Activated CD4-positive, CD25-positive, alpha-beta regulatory T cell treated with anti-CD3 and anti-CD28 coated beads, Interleukin-2, amount 50 U/mL, for 72 hours (primary cell): ENCODE results near the gene TAF12.
"Not testable (repeated sequence)": the region's sequence is repeated elsewhere in the genome, so short reads cannot be mapped to it uniquely, and the experiment has no call there.

ENCODE experiments used
- DNase-seq: peaks from one replicate; pipeline ENCODE4 v3.0.0; 2021

The TAF12 gene

DNA sequence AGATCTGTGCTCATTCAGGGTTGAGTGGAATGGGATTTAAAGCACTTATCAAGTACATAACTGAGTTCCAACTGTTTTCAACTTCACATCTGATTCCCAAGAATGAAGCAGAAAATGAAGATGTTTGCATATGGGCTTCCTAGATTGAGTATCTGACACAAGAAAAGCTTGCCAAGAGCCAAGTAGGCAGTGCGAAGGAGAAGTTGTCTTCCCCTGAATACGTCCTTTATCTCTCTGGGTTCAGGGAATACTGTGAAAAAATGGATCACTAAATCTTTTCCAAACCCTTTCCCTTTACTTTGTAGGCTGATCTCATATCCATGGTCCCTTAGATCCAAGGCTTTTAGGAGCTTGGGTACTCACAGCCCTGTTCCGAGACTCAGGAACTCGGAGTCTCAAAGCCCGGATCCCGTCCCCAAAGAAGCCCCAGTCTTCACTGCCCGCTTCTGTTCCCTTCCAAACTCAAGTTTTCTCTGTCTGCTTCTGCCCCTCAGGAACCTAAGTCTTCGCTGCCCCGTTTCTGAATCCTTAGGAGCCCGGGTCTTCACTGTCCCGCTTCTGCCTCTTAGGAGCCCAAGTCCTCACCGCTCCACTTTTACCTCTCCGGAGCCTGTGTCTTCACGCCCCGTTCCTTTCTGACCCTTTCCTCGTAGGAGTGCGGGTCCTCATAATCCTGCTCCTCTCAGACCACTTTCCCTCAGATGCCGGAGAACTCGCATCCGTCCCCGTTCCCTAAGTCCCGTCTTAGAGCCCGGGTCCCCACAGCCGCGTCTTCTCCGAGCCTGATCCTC, 616 bp downstream of the TAF12 start:
- DNase-seq, result no peak

DNA sequence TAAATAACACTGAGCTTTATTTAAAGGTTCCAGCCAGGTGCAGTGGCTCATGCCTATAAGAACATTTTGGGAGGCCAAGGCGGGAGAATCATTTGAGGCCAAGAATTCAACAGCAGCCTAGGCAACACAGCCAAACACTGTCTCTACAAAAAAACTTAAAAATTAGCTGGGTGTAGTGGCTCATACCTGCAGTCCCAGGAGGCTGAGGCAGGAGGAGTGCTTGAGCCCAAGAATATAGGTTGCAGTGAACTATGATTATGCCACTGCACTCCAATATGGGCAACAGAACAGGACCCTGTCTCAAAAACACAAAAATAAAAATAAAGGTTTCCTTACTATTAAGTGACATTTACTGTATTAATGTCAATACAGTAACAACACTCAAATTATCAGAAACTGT, 2.1 kb downstream of the TAF12 start:
- no peak for DNase-seq

DNA sequence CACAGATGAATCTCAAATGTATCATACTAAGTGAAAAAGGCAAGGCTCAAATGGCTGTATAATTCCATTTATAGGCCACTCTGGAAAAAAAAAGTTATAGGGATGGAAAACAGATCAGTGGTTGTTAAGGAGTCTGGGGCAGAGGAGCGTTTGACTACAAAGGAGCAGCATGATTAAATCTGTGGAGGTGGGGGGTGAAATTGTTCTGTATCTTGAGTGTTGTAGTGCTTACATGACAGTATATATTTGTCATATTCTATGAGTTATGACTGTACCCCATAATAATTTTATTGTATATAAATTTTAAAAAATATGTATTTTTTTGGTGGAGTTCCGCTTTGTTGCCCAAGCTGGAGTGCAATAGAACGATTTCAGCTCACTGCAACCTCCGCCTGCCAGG, 10.3 kb downstream of the TAF12 start:
- no peak for DNase-seq

DNA sequence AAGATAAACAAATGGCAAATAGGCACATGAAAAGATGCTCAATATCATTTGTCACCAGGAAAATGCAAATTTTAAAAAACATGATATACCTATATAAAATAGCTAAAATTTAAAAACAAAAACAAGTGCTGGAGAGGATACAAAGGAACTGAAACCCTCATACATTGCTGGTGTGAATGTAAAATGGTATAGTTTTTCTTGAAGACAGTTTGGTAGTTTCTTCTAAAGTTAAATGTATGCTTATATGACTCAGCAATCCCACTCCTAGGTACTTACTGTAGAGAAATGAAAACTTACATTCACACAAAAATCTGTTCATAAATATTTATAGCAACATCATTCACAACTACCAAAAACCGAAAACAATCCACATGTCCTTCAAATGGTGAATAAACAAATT, 11.2 kb downstream of the TAF12 start:
- no peak for DNase-seq

DNA sequence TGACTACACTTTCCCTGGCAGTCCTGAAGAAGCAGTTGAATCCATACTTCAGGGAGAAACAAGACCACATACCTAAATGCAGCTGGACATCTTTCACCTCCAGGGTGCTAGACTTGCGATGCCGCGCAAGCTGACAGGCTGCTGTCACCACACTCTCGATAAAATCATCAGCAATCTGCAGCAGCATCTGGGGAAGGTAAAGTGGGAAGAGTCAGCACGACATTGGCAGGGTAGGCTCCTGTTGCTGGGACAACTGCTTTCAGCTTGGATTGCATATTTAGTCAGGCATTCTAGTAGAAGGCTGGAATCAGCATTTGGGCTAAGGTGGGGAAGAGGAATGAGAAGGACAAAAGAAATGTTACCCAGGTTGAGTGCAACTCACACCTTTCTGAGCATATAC, 29.7 kb downstream of the TAF12 start:
- no peak for DNase-seq

DNA sequence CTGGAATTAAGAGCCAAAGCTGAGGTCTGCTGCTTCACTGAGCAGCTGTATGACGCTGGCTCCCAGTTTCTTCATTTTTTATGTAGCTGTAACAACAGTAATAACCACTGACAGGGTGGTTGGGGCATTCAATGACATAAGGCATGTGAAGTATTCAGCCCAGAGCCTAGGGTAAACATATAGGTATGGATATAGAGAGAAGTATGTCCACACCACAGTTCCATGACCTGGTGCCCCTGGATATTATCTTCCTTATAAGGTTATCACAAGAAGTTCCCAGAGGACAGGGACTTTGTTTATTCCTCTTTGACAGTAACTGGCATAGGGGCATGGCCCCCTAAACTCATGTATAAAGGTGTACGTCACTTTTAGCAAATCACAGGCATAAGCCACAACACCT, 36.1 kb downstream of the TAF12 start:
- DNase-seq, result no peak

DNA sequence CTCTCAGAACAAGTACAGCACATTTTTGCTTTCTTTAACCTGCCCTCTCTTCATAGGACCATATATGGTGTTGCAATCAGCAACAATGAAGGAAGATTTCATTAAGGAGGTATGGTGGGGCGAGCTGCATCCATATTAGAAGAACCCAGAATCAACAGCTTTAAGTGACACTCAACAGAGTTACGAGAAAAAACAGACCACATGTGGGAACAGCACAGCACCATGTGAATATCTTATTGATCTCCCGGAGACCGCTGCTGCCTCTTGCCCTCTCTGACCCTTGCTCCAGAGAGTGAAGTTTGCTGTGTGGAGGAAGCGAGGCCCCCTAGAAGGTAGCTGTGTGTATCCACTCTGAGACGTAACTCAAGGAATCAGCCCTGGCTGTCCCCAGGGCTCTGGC, 37.9 kb downstream of the TAF12 start:
- no peak for DNase-seq

DNA sequence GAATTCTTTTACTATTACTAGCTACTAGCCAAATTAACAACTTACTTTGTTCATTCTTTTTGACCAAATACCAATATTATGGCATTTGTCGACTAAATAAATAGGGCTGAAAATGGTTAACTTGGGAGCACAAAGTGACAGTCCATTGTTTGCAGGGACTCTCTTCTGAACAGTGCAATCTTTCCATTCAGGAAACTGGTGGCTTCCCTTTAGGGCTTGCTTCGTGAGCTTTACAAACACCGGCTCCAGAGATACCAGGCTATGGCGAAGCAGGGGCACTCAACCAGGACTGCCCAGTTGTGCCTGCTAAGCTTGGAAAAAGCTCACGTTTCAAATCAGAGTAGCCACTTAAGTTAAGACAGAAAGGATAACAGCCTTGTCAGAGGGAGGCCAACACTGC, 38.5 kb downstream of the TAF12 start:
- no peak for DNase-seq

DNA sequence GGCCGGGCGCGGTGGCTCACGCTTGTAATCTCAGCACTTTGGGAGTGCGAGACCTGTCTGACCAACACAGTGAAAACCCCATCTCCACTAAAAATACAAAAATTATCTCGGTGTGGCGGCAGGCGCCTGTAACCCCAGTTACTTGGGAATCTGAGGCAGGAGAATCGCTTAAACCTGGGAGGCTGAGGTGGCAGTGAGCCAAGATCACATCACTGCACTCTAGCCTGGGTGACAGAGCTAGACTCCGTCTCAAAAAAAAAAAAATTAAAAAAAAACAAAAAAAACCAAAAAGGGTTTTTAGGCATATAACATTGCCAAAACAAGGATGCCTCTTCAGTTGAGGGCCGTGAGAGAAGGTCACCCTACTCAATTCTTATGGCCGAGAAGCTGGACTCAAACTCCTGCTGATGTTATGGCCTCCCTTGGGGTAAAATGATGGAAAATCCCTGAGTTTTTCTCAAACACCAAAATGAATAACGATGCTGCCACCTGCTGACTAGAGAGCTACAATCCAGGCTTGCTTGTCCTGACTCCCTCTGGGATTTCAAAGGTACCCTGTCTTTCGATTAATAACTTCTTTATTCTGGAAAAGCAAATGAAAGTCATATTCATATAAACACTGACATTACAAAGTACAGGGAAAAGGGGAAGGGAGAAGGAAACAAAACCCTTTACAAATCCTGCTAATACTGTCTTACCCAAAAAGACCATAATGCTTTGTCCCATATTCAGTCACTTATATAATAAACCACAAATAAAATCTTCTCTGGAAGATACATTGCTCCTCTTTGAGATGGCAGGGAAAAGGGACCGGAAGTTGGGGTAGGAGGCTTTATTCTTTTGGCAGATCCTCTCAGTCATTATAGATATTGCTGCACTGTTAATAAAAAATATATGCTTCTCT, 40.1 kb downstream of the TAF12 start:
- no peak for DNase-seq

DNA sequence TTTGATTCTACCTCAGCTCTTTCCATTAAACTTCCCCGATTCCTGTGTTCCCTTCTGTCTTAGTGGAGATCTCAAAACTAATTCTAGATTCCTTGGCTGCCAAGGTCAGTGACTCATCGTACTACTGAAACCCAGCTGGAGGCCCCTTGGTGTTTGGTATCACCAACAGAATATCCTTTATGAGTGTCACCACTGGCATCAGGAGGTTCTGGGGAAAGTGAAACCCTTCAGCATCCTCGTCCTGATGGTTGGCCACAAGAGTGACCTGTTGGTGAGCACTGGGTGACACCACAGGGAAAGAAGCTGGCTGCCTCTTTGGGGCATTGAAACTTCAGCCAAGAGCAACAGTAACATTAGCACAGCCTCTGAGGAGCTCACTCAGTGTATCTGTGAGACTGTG, 41.2 kb downstream of the TAF12 start:
- no peak for DNase-seq

DNA sequence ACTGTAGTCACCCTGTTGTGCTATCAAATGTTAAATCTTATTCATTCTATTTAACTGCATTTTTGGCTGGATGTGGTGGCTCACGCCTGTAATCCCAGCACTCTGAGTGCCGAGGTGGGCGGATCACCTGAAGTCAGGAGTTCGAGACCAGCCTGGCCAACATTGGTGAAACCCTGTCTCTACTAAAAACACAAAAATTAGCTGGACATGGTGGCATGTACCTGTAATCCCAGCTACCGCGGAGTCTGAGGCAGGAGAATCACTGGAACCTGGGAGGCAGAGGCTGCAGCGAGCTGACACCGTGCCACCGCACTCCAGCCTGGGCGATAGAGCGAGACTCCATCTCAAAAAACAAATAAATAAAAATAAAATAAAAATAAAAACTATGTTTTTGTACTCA, 46.6 kb downstream of the TAF12 start:
- DNase-seq, result not testable (repeated sequence)

DNA sequence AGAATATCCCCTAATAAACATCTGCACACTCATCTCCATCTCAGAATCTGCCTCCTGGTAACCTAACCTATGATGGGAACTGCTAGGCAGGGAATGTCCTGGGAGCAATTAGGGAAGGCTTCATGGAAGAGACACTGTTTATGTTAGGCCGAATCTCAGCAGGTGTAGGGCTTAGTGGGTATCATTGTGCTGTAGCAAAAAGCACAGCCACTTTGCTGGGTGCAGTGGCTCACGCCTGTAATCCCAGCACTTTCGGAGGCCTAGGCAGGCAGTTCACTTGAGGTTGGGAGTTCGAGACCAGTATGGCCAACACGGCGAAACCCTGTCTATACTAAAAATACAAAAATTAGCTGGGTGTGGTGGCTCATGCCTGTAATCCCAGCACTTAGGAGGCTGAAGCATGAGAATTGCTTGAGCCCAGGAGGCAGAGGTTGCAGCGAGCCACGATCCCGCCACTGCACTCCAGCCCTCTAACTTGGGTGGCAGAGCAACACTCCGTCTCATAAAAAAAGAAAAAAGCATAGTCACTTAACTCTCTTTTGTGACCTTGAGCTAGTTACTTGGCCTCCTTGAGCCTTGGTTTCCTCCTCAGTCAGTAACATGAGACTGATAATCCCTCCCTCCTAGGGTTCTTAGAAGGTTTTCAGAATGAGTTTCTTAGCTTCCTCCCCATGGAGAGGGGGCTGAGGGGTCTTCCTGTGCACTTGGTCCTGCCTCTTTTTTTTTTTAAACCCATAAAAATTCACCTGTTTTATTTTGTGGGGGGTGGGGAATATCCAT, 47.3 kb downstream of the TAF12 start:
- DNase-seq, result no peak

DNA sequence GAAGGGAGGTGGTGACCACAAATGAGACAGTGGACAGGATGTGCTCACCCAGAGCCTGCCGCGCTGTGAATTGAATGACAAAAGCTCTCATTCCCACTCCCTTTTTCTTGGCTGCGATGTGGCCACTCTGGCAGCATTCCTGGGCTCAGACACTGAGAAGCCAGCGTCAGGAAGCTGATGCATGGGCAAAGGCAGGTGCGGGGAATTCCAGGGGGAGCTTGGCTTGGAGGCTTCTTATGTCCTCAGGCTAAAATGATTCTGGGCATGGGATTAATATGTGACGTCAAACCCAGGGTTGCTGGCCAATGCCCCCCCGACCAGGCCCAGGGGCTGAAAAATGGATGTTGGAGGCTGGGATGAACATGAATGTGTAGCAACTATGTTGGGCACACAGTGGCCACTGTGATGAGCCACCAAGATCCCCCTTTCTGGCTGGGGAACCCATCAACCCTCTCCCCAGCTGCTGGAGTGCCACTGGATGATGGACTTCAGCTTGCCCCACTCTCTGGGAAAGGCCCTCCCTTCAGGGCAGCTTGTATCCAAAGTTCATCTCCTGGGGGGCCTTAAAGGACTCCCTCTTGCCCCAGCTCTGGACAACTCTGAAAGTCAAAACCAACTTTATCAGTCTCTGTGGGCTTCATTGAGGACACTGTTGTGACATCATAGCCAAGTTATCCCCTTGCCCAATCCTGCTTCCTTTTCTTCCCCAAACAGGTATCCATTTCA, 48.0 kb downstream of the TAF12 start:
- DNase-seq, result not testable (repeated sequence)

DNA sequence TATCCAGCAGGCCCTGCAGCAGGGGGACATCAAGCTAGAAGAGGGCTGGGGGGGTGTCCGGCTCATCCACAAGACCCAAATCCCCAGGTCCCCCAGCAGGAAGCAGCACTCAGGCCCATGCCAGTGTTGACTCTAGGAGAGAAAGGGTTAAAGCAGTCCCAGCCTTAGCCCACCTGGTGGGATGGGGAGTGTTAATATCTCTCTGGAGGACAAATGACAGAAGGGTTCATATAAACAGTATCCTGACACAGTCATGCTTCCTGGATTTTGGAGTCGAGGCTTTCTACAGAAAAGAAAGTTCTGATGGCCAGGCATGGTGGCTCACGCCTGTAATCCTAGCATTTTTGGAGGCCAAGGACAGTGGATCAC, 48.9 kb downstream of the TAF12 start:
- DNase-seq, result not testable (repeated sequence)

DNA sequence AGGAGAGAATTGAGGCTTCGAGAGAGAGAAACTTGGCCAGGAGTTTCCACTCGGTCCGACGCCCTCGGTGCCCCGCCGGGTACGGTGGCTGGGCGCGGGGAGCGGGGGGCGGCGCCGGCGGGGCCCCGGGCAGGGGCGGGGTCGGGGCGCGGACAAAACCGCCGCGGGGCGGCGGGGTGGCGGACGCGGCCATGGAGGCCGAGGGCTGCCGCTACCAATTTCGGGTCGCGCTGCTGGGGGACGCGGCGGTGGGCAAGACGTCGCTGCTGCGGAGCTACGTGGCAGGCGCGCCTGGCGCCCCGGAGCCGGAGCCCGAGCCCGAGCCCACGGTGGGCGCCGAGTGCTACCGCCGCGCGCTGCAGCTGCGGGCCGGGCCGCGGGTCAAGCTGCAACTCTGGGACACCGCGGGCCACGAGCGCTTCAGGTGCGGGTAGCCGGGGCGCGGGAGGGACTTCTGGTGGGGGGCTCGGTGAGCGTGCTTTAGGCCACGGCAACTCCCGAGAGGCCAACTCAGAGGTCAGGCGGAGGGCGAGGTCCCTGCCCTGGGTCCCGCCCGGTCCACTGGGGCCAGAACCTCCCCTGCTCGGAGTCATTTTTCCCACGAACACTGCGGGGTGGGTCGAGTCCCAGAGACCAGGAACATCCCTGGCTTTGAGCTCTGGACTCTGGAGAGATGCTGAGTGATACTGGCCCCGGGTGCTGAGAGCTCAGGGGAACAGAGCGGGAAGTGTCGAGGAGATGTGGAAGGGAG, 50.4 kb downstream of the TAF12 start:
- no peak for DNase-seq

DNA sequence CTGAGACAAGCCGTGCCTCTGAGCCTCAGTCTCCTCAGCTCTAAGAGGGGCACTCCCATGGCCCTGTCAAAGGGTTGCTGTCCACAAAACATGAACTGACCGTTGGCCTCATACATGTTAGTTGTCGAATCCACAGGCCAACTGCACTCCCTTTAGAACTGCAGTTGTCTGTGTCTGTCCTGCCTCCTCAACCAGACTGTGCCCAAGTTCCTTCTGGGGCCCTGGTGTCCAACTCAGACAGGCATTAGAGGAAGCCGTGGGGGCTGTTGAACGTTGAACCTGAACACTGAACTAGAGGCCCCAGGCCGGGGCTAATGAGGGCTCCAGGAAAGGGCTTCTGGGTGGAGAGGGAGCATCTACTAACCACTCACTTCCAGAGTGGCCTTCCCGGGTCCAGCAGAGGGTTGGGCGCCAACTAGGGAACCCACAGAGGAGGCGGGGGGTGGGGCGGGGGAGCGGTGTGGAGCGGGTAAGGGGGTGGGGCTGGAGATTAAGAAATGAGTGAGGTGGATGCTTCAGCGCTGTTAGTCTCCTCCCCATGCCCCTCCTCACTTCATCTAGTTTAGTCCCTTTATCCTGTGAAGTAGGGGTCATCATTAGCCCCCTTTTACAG, 51.1 kb downstream of the TAF12 start, which contains the start of gene RAB42:
TSS of gene RAB42 (plus strand) at position 558 of the 613 bp plus-strand sequence. CDS start 247 bp downstream, outside the sequence.
- DNase-seq, result no peak

DNA sequence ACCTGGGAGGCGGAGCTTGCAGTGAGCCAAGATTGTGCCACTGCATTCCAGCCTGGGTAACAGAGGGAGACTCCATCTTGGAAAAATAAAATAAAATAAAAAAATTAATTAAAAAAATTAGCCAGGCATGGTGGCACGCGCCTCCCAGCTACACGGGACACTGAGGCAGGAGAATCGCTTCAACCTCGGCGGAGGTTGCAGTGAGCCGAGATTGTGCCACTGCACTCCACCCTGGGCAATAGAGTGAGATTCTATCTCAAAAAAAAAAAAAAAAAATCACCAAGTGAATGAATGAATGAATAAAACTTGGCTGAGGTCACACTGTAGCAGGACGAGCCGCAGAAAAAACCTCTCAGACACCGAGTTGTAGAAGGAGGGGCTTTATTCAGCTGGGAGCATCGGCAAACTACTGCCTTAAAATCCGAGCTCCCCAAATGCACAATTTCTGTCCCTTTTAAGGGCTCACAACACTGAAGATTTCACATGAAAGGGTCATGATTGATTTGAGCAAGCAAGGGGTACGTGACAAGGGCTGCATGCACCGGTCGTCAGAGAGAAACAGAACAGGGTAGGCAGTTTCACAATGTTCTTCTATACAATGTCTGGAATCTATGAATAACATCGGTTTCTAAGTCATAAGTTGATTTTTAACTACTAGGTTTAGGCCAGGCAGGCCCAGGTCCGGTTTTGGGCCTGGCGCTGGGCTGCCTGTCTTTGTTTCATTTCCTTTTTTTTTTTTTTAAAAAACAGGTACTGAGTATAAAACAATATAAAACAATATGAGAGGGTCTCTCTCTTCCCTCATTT, 56.1 kb downstream of the TAF12 start:
- DNase-seq, result not testable (repeated sequence)

DNA sequence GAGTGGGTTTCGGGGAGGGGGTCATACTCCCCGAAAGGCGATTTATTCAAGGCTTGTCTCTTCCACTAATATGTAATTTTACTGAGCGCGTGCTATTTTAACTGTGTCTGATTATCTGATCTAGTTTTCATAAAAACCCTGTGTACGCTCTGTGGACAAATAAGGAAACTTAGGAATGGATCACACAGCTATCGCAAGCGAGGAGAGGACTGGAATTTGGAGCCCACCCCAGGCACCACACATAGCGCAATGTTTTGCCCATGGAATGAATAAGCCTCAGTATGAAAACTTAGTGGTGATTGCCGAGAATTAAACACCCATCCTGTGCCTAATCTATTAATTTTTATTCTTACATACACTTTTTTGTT, 60.6 kb downstream of the TAF12 start:
- DNase-seq, result no peak

DNA sequence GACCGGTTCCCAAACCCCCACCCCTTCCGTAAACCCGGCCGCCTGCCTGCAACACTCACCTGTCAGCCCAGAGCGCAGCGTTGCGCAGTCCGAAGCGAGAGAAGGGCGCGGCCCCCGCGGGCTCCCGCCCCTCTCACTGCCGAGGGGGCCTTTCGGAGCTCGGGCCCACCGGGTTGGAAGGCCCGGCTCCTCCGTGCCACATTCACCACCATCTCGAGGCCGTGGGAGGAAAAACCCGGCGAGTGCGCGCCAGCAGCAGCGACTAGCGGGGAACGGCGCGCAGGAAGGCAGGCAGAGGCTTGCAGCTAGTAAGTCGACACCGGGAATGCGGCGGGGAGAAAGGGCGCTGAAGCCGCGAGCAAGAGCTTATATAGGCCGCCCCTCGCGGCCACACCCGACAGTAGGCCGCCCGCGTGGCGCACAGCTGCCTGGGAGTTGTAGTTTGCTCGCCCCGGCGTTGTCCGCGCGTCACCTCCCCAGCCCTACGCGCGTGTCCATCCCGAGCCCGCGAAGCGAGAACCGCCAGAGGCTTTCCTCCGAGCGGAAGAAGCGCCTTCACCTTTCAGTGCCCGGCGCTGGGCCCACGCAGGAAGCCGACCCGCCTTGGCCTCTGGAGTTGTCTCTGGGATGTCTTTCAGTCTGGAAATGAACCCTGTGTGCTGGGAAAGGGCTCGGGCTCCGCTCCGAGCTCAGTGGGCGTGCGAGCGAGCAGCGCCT, 61.2 kb downstream of the TAF12 start:
- peak; percentile 93 for DNase-seq
